HG02678 (cell line): ENCODE measurements around the gene SFTPB.
A peak's percentile ranks its signal among the peaks of the same experiment; 100 is the strongest.
"Not testable (repeated sequence)": the region's sequence is repeated elsewhere in the genome, so short reads cannot be mapped to it uniquely, and the experiment has no call there.

Source experiments
- ATAC-seq: cut with Tn5 transposase; IDR thresholded peaks from one replicate; pipeline ENCODE4 v1.9.1; 2021; ENCODE audit warnings: mild to moderate bottlenecking, moderate library complexity; ENCODE audit not compliant: unreplicated experiment

SFTPB gene

GRCh38 chr2:85615413-85615728 lies 52.6 kb downstream of the SFTPB start:
- no peak for ATAC-seq

DNA sequence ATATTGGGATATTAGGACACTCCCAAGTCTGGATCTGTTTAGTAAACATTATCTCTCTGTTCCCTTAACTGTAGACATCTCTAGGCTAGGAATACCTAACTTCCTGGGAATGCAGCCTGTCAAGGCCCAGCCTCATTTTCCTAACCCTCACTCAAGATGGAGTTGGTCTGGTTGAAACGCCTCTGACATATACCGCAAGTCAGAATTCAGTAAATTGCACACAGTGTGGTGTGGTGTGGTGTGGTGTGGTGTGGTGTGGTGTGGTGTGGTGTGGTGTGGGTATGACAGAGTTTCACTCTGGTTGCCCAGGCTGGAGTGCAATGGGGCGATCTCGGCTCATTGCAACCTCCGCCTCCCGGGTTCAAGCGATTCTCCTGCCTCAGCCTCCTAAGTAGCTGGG lies 53.2 kb downstream of the SFTPB start:
- not testable (repeated sequence) for ATAC-seq

DNA sequence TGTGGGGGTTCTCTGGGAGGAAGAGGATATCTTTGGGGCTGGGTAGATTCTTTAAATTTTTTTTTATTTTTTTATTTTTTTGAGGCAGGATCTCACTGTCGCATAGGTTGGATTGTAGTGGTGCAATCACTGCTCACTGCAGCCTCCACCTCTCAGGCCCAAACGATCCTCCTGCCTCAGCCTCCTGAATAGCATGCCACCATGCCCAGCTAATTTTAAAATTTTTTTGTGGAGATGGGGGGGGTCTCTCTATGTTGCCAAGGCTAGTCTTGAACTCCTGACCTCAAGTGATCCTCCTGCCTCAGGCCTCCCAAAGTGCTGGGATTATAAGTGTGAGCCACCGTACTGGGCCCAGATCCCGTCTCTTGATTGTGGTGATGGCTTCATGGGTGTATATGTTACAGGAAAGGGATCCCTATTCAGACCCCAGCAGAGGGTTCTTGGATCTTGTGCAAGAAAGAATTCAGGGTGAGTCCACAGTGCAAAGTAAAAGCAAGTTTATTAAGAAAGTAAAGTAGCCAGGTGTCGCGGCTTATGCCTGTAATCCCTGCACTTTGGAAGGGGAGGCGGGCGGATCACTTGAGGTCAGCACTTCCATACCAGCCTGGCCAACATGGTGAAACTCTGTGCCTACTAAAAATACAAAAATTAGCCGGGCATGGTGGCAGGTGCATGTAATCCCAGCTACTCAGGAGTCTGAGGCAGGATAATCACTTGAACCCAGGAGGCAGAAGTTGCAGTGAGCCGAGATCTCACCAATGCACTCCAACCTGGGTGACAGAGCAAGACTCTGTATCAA lies 54.1 kb downstream of the SFTPB start:
- ATAC-seq: no peak

GRCh38 chr2:85611705-85612587 lies 56.1 kb downstream of the SFTPB start, which contains the start of gene C2orf68:
C2orf68 (minus strand) TSS chr2:85612066; CDS start chr2:85611984, 82 bp downstream.
- ATAC-seq: peak; percentile 74

GRCh38 chr2:85611217-85611704 lies 56.7 kb downstream of the SFTPB start:
- ATAC-seq: no peak
